OCI-LY7 (cell line): Measurements from ENCODE around the gene CAB39. TPM values are rescaled to one million over a fixed set of nuclear protein-coding genes. Genes with fewer than 3 reads are reported as not detected.

Source experiments
- BruUV-seq: library from RNA; stranded (reverse); fragments of 400-500 nt; replicated peaks from 2 replicates; lab custom pipeline; 2021; lab: Mats Ljungman, UMichigan
- CTCF ChIA-PET: fragments of 300-600 bp; sonication (Branson Sonifier 250); formaldehyde crosslinking; loops from one replicate; lab custom pipeline; 2022; ENCODE audit warnings: antibody characterized with exemption; ENCODE audit not compliant: unreplicated experiment; lab: Charles Lee
- POLR2A ChIA-PET: fragments of 300-600 bp; sonication (Branson Sonifier 250); formaldehyde crosslinking; loops from one replicate; lab custom pipeline; 2022; ENCODE audit warnings: antibody characterized with exemption; lab: Charles Lee
- DNase-seq: peaks from one replicate; pipeline ENCODE4 v3.0.0-alpha.2; 2015; ENCODE audit warnings: low spot score
- H2AFZ ChIP-seq: fragments of 200-600 bp; sonication (generic), shearing (Covaris generic); 2 replicates; pipeline ENCODE4 v1.6.1; 2014; ENCODE audit warnings: mild to moderate bottlenecking, antibody characterized with exemption, low read length, moderate library complexity
- H3K27ac ChIP-seq: fragments of 200-600 bp; sonication (generic); 2 replicates; pipeline ENCODE4 v1.5.1; 2014; ENCODE audit warnings: mixed run types, low read depth, mild to moderate bottlenecking, moderate library complexity, low read length, inconsistent platforms; ENCODE audit not compliant: poor library complexity, severe bottlenecking
- H3K36me3 ChIP-seq: fragments of 200-600 bp; sonication (generic); 2 replicates; pipeline ENCODE4 v1.6.1; 2014; ENCODE audit warnings: mild to moderate bottlenecking, antibody characterized with exemption, low read length, moderate library complexity, mixed read lengths; ENCODE audit not compliant: insufficient read depth
- H3K4me1 ChIP-seq: fragments of 200-600 bp; sonication (generic); 2 replicates; pipeline ENCODE4 v1.5.1; 2014; ENCODE audit warnings: mild to moderate bottlenecking, low read length; ENCODE audit not compliant: insufficient read depth, poor library complexity, severe bottlenecking
- H3K4me2 ChIP-seq: fragments of 200-600 bp; sonication (generic); 2 replicates; pipeline ENCODE4 v1.6.1; 2014; ENCODE audit warnings: mild to moderate bottlenecking, low read length
- H3K4me3 ChIP-seq: fragments of 200-600 bp; sonication (generic); 2 replicates; pipeline ENCODE4 v1.5.1; 2014; ENCODE audit warnings: mild to moderate bottlenecking, low read depth, low read length; ENCODE audit not compliant: poor library complexity, severe bottlenecking
- H3K79me2 ChIP-seq: fragments of 200-600 bp; sonication (generic); 2 replicates; pipeline ENCODE4 v1.6.1; 2016; ENCODE audit warnings: low read depth, mild to moderate bottlenecking, low read length, moderate library complexity, mixed read lengths; ENCODE audit not compliant: insufficient read depth
- H3K9me2 ChIP-seq: fragments of 200-600 bp; sonication (generic); 2 replicates; pipeline ENCODE4 v1.6.1; 2016; ENCODE audit warnings: mild to moderate bottlenecking, low read length, mixed read lengths; ENCODE audit not compliant: insufficient read depth
- H3K9me3 ChIP-seq: fragments of 200-600 bp; sonication (generic); 2 replicates; pipeline ENCODE4 v1.6.1; 2014; ENCODE audit warnings: mild to moderate bottlenecking, mixed run types, low read length, mixed read lengths
- H4K20me1 ChIP-seq: fragments of 200-600 bp; sonication (generic); 2 replicates; pipeline ENCODE4 v1.6.1; 2014; ENCODE audit warnings: mild to moderate bottlenecking, antibody characterized with exemption, low read length, moderate library complexity, mixed read lengths; ENCODE audit not compliant: insufficient read depth
- EZH2phosphoT487 ChIP-seq: fragments of 200-600 bp; sonication (generic); IDR thresholded peaks from 2 replicates; pipeline ENCODE4 v1.6.1; 2018; ENCODE audit warnings: low read depth, borderline replicate concordance, mild to moderate bottlenecking, mixed run types, antibody characterized with exemption, low read length, moderate library complexity, mixed read lengths
- intact Hi-C: fragments of 100-400 bp; cut with micrococcal nuclease; formaldehyde crosslinking; loops from one replicate; pipeline ENCODE4 v1.10.0; 2022; ENCODE audit not compliant: unreplicated experiment
- total RNA-seq, 2 experiments: library from RNA; depleted of rRNA in 1 of 2; stranded (reverse); fragments of >200 nt in 1 of 2; shearing (Covaris generic) in 1 of 2; gene quantifications; 2 replicates each; pipeline ENCODE4 v1.2.3, GENCODE V29; 2014 to 2022
- TF ChIP-seq, protein P1 (sequence below): fragments of 200-600 bp; sonication (generic); conservative IDR thresholded peaks from 2 replicates; pipeline ENCODE4 v1.5.1; 2014; ENCODE audit warnings: mild to moderate bottlenecking, antibody characterized with exemption, low read length, moderate library complexity, mixed read lengths

The CAB39 gene
- total RNA-seq, 2 experiments from 2014 or later = 39.3 to 53.4 TPM

DNA sequence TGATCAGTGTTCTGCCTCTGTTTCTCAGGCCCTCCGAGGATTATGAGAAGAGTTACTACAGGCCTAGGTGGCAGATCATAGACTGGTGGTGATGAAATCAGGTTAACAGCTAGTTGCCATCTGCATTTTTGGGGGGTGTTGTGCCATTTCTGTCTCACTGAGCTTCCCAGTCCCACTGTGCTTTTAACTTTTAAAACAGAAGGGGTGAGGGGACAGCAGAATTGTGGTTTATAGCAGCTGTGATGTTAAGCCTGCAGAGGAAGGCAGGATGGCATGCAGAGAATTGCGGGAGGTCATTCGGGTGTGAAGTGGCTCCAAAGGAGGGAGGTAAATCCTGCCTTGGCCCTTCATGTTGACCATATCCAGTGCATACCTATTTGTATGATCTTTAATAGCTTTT, 5.0 kb downstream of the CAB39 start:
- ChIA-PET CTCF (no interaction called here), POLR2A (interaction anchor here (0.6 to 1.9 kb wide), 5 partner anchors 11 to 1246 kb away, joined by 3 to 5 read pairs (median 4); no protein-coding TSS in a partner anchor)
- H3K4me1 ChIP-seq = peaks cover 80% of the 10 kb centered on the region
- H3K9me3 ChIP-seq = no peaks in the 10 kb centered on the region
- BruUV-seq = no TSS peak
- peak overlapping the region; percentile 56 for H3K4me3 ChIP-seq
- DNase-seq = peak; percentile 74
- intact Hi-C loops = no loop called here
- H3K4me2 ChIP-seq = peak overlapping the region; percentile 83
- H2AFZ ChIP-seq = no peak overlapping the region
- TF ChIP-seq, protein P1, sequence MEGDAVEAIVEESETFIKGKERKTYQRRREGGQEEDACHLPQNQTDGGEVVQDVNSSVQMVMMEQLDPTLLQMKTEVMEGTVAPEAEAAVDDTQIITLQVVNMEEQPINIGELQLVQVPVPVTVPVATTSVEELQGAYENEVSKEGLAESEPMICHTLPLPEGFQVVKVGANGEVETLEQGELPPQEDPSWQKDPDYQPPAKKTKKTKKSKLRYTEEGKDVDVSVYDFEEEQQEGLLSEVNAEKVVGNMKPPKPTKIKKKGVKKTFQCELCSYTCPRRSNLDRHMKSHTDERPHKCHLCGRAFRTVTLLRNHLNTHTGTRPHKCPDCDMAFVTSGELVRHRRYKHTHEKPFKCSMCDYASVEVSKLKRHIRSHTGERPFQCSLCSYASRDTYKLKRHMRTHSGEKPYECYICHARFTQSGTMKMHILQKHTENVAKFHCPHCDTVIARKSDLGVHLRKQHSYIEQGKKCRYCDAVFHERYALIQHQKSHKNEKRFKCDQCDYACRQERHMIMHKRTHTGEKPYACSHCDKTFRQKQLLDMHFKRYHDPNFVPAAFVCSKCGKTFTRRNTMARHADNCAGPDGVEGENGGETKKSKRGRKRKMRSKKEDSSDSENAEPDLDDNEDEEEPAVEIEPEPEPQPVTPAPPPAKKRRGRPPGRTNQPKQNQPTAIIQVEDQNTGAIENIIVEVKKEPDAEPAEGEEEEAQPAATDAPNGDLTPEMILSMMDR = no peak
- TF ChIP-seq EZH2phosphoT487 = no peak
- H3K27ac ChIP-seq = peak overlapping the region; percentile 74
- peaks cover 96% of the 10 kb centered on the region for H3K79me2 ChIP-seq
- no peaks in the 10 kb centered on the region for H3K9me2 ChIP-seq
- peaks cover 37% of the 10 kb centered on the region; the same call in 1 of the 2 replicates for H4K20me1 ChIP-seq
- peaks cover 26% of the 10 kb centered on the region for H3K36me3 ChIP-seq

GRCh38 chr2:230719340-230719739, 6.7 kb downstream of the CAB39 start:
- no TSS peak for BruUV-seq
- Histone ChIP-seq H3K9me3 (no peaks in the 10 kb centered on the region), H3K4me2 (peak overlapping the region; percentile 21; the same call in 1 of the 2 replicates), H3K9me2 (no peaks in the 10 kb centered on the region), H3K4me1 (peaks cover 91% of the 10 kb centered on the region), H3K79me2 (peaks cover 99% of the 10 kb centered on the region), H2AFZ (no peak overlapping the region), H3K27ac (no peak overlapping the region), H3K36me3 (peaks cover 38% of the 10 kb centered on the region), H4K20me1 (peaks cover 37% of the 10 kb centered on the region; the same call in 1 of the 2 replicates), H3K4me3 (no peak overlapping the region)
- DNase-seq = no peak
- POLR2A ChIA-PET = no interaction called here
- CTCF ChIA-PET = no interaction called here
- TF ChIP-seq EZH2phosphoT487 = no peak
- TF ChIP-seq, protein P1 = no peak
- intact Hi-C loops = no loop called here

DNA sequence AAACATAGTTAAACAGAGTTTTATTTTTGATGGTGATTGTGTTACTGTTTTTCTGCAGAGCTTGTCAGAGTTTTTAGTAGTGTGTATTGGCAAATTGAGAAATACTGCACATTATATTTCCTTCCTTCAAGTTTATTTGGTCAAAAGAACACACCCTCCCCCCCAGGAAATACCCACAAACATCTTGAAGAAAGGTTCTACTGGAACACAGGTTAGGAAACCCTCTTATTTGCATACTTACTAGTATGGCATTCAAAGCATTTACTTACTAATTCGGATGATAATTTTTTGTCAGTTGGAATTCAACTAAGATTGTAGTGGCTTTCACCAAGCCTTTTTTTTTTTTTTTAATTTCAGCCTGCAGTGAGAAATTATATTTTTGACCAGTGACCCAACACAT, 9.1 kb downstream of the CAB39 start:
- H4K20me1 ChIP-seq = peaks cover 22% of the 10 kb centered on the region; the same call in 1 of the 2 replicates
- POLR2A ChIA-PET = interaction anchor here (0.7 to 2.1 kb wide), 6 partner anchors 8 to 1104 kb away, joined by 3 to 11 read pairs (median 4); no protein-coding TSS in a partner anchor
- peak overlapping the region; percentile 69 for H3K4me2 ChIP-seq
- no peaks in the 10 kb centered on the region for H3K9me3 ChIP-seq
- no peaks in the 10 kb centered on the region for H3K9me2 ChIP-seq
- peaks cover 69% of the 10 kb centered on the region for H3K4me1 ChIP-seq
- intact Hi-C loops = no loop called here
- BruUV-seq = no TSS peak
- peaks cover 84% of the 10 kb centered on the region for H3K79me2 ChIP-seq
- peaks cover 41% of the 10 kb centered on the region for H3K36me3 ChIP-seq
- TF ChIP-seq, protein P1 = no peak
- no peak for TF ChIP-seq EZH2phosphoT487
- peak; percentile 47 for DNase-seq
- H3K4me3 ChIP-seq = peak overlapping the region; percentile 37
- peak overlapping the region; percentile 46 for H3K27ac ChIP-seq
- H2AFZ ChIP-seq = no peak overlapping the region
- CTCF ChIA-PET = interaction anchor here (1.1 kb wide), 1 partner anchor 8 kb away, joined by 5 read pairs; no protein-coding TSS in a partner anchor
